GM21528 (cell line): ENCODE results near the gene CETN2.

ENCODE experiments used
- ATAC-seq: cut with Tn5 transposase; IDR thresholded peaks from one replicate; pipeline ENCODE4 v1.9.1; 2021; ENCODE audit warnings: mild to moderate bottlenecking, moderate library complexity; ENCODE audit not compliant: unreplicated experiment, low FRiP score

The CETN2 gene

DNA sequence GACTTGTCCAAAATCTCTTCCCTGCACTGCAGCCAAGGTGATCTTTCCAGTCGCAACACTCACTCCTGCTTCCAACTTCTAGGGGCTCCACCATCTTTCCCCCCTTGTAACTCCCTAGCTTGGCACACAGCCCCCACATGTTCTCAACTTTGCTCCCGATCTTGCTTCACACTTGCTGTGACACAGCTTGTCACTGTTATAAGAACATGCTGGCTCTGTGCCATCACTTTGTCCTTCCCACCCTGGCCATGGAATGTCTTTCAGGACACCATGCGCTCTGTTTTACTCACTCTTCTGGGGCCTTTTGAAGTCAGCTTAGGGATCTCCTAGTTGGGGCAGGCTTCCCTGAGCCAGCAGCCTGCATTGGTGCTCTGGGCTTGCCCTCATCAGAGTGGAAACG, 2.8 kb upstream of the CETN2 start:
- ATAC-seq, result no peak

DNA sequence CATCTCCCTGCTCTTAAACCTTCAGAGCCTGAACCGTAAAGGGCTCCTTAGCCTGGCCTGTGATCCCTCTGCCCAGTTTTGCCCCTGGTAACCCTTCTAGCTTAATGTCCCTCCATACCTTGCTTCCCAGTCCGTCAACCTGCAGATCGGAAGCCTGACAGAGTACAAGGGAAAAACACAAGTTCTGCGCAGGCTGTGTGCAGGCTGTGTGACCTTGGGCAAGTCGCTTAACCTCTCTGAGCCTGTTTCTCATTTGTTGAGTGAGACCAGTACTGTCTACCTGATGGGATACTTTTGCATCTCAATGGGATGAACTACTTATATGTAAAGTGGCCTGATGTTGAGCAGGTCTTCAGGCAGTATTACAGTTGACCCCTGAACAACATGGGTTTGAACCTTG, 2.0 kb upstream of the CETN2 start:
- no peak for ATAC-seq

DNA sequence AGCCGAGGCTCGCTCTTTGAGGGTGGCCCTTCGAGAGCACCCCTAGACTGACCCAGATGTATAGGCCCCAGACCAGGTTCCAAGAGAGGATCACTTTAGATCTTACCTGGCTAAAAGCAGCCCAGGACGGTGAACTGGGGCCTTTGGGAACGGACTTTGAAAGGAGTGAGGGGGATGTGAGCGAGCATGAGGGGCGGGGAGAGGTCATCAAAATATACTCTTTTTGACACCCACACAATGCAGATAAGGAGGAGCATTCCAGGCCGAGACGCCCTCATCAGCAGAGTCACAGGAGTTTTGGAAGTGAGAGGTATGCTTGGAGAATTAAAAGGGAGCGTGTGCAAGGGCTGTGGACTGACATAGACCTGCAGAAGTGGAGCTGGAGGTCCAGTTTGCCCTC, 834 bp upstream of the CETN2 start:
- no peak for ATAC-seq

DNA sequence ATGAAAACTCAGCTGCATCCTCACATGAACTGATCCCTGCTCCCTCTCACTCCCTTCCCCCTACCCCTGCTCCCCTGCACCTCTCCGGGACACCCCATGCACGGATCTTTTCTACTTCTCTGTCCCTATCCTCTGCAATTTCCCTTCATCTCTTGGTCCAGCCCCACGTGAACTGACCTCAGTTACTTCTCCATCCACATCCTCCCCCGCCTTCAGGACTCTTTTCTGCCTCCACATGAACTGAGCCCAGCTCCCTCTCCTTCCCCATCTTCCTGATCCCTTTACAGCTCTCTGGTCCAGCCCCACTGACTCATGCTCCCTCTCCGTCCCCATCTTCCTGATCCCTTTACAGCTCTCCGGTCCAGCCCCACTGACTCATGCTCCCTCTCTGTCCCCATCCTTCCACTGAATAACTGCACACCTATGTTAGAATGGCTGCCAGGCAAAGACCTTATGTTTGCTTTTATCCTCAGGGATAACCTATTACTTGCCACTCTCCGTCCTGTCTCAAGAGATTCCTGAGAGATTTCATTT, 5.6 kb downstream of the CETN2 start:
- ATAC-seq, result no peak

DNA sequence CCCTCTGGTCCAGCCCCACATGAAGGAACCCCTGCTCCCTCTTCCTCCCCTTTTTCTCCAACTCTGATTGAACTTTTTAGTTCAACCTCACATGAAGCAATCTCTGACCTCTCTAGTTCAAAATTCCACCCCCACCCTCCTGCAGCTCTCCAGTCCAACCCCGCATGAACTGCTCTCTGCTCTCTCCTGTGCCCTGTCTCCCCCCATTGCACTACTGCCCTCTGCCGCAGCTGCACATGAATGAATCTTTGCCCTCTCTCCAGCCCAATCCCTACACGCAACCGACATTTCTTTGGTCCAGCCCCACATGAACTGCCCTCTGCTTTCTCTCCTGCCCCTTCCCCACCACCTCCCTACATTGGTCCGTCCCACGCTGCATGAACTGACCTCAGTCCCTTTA, 6.9 kb downstream of the CETN2 start:
- no peak for ATAC-seq

DNA sequence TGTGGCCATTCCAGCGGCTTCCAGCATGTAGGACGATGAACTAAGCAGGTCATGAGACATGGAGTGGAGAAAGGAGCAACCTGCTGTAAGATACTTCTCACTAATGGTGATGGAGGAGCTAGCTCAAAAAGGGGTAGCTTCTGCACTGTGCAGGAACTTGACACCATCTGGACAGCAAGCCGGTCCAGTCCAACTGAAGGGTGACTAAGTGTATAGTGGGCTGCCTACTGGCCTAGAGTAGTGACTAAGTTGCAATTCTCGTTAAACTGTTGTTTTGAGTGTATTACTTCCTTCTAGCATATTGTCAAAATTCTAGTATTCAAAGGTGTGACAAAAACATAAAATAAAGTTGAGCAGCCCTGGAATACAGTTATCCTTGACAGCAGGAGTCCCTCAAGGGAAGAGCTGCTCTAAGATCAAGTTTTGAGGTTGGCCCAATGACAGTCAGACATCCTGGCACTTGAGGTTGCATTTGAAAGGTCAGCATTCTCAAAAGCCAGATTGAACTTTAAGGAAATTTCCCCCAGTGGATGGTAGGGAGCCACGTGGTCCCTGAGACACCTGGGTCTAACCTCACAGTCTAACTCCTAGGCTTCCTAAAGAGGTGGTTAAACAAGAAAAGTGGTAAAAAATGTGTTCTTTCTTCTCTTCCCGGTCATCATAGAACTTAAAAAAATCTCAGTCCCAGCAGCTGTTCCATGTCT, 8.0 kb downstream of the CETN2 start:
- no peak for ATAC-seq

DNA sequence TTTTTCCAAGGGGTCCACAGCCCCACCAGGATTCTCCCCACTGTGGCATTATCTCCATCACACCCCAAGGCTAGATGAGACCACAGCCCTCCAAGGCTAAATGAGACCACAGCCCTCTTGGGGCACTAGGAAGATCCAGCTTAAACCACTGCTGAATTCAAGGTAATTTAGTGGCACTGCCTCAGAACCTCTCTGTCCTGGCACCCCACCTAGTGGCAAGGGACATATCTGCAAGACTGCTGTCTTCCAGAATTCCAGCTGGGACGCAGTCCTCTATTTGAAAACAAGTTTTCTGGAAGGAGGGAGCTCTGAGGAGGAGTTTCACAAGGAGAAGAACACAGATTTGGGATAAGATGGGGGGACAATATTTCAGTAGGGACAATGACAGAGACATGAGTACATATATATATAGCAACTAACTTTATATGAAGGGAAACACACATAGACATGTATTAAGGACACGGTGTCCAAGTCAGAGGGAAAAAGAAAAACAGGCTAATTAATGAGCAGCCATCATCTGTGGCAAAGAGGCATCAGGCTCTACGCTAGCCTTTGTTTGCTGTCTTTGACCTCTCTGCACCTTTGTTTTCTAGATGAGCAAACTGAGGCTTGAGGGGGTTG, 9.3 kb downstream of the CETN2 start:
- ATAC-seq, result no peak

DNA sequence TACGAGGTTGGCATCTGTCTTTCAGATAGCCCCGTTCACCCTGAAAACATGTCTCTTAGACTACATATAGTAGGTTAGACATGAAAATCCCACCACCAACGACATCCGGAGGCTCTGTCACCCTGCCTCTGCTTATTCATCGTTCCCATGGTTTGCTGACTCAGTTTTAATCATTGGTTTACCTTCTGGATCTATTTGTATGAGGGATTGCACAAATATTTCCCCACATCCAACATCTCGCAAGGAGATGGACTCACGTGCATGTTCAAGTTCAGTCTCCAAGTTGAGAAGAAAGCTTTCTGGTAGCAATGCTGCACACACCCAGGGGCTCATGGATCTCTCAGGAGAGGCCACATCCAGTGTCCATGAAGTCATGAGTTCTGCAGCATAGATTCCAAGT, 10.8 kb downstream of the CETN2 start:
- ATAC-seq, result no peak

DNA sequence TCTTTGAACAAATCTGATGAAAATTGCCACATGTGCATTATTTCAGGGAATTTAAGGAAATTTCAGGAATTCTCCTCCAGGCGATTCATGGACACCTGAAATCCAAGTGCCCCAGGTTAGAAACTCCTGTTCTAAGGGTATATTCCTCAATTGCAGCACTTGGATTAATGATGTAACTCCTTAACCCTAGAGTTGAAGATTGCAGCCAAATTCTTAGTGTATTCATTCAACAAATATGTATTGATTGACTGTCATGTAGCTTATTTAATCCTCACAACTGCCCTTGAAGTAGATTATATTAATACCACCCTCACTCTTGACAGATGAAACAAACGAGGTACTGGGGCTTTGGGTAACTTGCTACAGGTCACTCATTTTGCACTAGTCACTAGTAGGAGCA, 11.3 kb downstream of the CETN2 start:
- ATAC-seq, result no peak

DNA sequence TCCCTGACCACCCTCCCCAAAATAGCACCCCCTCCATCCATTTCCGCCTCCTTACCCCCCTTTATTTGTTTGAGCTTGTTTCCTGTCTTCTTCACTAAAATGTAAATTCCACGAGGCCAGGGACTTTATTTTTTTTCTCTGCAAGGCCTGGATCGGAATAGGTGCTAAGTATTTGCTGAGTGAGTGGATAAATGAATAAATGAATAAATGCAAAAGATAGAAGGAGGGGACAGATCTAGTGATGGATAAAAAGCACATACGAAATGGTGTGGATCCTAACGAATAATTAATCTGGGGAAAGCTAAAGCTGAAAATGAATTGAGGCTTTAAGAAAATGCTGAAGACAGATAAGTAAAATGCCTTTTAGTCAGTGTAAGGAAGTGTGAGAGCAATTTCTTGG, 12.2 kb downstream of the CETN2 start:
- ATAC-seq, result no peak

DNA sequence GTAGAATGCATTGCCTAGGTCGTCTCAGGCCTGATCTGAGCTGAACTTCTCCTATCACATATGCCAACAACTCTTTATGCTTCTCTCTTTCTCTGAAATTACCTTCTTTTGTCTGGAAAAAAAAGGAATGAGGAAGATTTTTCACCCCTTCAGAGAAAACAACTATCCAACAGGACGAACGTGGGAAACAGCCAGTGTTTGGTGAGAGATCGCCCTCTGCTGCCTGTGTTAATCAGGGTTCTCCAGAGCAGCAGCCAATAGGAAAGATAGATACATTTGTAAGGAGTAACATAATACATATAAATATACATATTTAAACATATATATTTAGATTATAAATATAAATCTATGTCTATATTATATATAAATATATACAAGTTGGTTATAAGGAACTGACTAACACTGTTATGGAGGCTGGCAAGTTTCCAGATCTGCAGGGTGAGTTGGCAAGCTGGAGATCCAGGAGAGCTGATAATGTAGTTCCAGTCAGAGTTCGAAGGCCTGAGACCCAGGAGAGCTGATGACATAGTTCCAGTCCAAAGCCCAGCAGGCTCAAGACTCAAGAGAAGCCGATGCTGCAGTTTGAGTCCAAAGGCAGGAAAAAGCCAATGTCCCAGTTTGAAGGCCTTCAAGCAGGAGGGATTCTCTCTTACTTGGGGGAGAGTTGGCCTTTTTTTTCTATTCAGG, 13.3 kb downstream of the CETN2 start:
- no peak for ATAC-seq

DNA sequence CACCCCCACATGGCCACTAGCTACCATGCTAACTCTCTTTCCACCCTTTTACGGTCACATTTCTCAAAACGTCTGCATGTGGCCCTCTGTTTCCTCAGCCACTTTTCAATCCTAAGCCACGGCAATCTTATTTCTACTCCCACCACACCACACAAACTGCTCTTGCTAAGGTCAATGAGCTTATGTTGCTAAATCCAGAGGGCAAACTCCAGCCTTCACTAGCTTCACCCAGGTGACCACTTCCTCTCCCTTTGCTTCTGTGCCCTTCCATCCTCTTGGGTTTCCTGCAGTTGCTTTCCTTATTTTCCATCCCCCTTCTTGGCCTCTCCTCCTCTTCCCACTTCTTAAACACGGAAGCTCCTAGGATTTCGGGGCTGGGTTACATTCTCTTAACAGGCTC, 16.5 kb downstream of the CETN2 start:
- no peak for ATAC-seq

DNA sequence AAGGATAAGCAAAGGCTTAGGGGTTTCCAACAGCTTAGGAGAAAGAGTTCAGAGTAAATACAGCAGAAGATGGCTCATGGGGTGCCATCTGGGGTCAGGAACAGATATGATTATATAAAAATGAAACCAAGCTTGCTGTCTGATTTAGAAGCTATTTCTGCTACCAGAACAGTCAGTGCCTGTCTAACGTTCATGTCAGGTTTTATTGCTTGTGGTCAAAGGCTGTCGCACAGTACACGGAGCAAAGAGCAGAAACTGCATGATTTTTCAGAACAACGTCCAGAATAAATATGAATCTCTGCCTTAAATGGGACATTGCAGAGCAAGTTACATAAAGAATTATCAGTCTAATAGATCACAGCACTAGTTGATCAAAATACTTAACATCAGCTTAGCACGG, 17.4 kb downstream of the CETN2 start:
- ATAC-seq, result no peak

DNA sequence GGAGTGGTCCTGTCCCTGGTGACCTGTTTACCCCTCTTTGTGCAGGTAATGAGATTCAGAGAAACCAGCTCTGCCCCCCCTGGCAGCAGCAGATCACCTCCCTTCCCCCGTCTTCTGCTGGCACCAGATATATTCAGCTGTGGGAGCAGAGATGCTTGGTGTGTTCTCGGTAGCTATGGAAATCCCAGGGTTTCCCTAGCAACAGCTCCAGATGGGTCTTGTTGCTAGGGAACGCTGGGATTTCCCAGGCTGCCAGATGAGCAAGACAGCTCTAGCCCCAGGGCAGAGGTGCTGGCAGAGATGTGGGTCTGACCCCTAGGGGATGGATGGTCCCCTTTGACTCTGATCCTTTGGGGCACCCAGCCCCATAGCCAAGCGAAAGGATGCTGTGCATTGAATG, 20.2 kb downstream of the CETN2 start:
- ATAC-seq, result no peak

DNA sequence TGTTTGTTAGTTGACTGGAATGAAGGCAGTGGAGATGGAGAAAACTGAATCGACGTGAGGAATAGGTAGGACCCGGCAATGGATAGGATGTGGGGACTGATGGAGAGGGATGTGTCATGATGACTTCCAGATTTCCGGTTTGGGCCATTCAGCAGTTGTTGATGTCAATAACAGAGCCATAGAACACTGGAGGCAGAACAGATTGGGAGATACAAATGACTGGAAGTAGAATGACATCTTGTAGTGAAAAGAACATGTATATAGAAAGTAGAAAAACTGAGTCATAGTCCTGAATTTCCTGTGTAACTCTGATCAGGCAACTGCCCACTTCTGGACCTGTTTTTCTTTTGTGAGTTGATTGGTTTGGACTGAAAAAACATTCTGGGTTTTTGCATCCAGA, 24.5 kb downstream of the CETN2 start:
- no peak for ATAC-seq

DNA sequence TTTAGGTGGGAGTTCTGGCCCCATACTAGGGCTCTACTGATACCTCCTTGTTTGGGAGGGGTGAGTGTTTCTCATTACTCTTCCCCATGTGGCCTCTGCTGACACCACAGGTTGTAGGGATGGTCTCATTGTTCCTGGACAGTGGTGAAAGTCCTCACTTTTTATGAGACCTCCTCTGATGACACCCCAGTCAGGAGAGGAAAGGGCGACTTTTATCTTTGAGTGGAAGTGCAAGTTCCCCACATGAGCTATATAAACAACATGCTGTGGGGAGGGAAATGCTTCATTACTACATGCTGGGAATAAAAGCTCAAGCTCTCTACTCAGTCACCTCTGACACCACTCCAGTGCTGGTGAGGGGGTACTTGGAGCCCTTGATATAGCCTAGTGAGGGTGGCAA, 31.6 kb downstream of the CETN2 start:
- no peak for ATAC-seq

DNA sequence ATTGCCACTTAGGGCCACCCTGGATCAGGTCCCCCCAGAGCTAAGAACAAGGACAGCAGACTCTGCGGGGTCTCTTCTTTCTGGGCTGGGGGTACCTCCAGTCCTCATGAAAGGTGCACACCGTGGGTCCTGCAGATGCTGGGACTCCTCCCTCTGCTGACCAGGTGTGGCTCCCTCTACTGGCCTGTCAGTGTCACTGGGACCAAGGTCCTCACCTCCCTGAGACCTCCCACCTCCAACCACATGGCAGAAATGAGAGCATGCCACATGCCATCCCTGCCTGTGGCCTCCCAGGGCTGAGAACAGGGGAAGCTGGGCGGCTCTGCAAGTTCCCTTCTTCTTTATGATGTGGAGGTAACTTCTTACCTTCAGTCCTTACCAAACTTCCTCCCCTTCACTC, 43.5 kb downstream of the CETN2 start:
- peak; percentile 79 for ATAC-seq
